ENCODE data around the gene LGALS3BP.

Gene LGALS3BP

DNA sequence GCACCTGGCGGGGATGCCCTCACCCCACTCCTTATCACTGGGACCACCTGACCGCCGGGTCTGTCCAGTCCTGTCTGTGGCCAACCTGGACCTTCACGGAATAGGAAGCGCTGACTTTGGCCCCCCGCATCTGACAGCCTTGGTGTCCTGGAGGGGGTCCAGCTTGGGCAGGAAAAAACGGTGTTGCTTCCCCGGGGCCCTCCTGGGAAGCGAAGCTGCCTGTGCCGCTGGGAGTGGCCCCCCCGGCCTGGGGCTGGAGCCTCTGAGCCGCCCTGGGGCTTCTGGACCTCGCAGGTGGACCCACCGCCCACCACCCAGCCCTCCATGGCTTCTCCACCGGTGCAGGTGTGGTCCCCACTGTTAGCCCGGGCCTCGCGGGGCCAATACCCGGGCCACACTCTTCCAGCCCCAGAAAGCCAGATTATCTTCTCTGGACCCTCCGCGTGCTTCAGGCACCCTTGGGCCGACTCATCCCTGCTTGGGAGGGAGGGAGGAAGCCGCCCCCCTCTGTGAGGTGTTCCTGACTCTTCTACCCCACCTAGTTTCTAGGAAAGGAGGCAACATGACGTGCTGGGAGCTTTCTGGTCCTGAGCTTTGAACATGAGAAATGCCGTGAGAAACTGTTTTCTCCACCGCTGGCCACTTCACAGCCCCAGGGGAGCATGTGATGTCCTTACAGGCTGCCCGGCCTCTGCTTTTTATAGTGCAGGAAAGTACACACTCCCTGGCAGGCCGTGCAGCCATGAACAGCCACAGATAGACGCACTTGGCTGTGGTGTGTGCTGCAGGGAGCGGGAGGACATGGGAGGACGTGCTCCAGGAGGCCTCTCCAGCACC, 45.4 kb upstream of the LGALS3BP start:
- no peak for TF ChIP-seq CTCF (IDR thresholded peaks at IDR 0.05)

DNA sequence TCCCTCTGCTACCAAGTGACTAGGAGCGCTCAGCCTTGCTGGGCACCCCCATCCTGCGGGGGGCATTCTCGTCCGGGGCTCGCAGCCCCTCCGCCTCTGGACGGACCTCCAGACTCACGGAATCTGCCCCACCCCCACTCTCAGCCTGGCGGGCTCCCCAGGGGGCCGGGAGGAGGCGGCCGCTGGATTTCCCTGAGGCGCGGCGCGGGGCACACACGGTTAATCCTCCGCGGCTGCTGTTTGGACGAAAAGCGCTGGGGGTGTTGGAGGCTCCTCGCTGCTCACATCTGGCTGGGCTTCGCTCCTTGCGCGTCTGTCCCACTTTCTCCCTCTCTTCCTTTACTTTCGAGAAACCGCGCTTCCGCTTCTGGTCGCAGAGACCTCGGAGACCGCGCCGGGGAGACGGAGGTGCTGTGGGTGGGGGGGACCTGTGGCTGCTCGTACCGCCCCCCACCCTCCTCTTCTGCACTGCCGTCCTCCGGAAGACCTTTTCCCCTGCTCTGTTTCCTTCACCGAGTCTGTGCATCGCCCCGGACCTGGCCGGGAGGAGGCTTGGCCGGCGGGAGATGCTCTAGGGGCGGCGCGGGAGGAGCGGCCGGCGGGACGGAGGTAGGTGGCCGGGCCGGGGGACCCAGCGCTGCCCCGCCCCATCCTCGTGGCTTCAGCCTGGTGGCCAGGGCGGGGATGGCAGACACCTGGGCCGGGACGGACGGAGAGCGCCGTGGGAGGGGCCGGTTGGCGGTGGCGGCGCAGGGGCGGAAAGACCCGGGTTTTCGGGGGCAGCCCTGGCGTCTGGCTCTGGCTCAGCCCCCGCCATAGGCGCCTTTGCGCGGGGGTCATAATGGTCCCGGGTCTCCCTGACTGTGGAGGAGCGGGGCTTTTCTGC, 44.4 kb upstream of the LGALS3BP start, which contains the start of gene C1QTNF1:
Gene C1QTNF1 (plus strand): TSS at position 284 of the 886 bp plus-strand sequence. CDS start 19,800 bp downstream, outside the sequence.
- no peak for TF ChIP-seq CTCF (IDR thresholded peaks at IDR 0.05)

DNA sequence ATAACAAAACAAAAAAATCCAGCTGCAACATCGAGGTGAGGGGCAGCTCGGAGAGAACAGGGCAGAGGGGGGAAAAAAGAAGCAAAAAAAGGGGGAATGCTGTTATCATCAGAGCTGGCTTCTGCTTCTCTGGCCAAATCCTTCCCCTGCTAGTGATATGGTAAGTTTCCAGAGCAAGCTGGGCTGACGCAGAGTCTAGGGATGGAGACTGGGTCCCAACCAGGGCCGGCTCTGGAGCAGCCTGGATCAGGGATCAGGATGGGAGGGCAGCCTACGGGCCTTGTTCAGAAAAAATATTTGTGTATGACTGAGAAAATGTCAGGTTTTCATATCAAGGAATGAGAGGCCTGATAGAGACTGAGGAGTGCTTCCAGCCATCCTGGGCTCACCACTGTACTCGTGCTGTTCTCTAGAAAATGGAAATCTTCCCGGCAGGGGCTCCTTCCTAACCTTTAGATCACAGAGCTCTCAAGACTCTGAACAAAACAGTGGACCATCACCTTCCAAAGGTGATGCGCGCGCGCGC, 43.5 kb upstream of the LGALS3BP start:
- TF ChIP-seq CTCF (IDR thresholded peaks at IDR 0.05) = no peak

DNA sequence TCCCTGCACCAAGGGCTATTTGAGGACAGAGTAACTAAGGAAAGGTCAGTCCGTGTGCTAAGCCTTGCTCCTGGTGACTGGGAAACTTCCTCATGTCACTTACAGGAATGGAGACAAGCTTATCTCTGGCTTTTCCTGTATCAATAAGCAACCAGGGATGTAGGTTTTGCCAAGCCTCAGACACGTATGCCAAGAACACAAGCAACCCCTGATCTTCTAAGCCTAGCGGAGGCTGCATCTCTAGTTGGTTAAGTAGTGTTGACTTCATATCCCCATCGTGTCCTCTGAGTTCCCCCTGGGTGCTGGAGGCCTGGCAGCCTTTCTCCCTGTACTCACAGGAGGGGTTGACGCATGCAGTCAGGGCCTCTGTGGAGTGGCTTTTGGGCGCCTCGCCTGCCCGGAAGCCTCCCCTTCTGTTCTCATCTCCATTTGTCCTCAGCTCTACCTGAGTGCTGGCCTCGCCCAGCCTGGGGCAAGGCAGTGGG, 42.8 kb upstream of the LGALS3BP start:
- no peak for TF ChIP-seq CTCF (IDR thresholded peaks at IDR 0.05)

GRCh38 chr17:79020631-79021301, 41.0 kb upstream of the LGALS3BP start:
- no peak for TF ChIP-seq CTCF (IDR thresholded peaks at IDR 0.05)

GRCh38 chr17:79019632-79020584, 40.2 kb upstream of the LGALS3BP start:
- peak; percentile 77 for TF ChIP-seq CTCF (IDR thresholded peaks at IDR 0.05)
